NCI-H1417 (cell line): ENCODE data around the gene KRT79.
"Not testable (repeated sequence)": the region's sequence is repeated elsewhere in the genome, so short reads cannot be mapped to it uniquely, and the experiment has no call there.

Source experiments
- DNase-seq, 3 experiments: peaks; one replicate each; lab custom pipeline; 2025; lab: John Stamatoyannopoulos, UW

Gene KRT79

GRCh38 chr12:52806821-52807543 lies 27.1 kb downstream of the KRT79 start:
- no peak for DNase-seq

- DNase-seq, result no peak
Observed at GRCh38 chr12:52806169-52806811, 27.8 kb downstream of the KRT79 start.

GRCh38 chr12:52805739-52806138 lies 28.4 kb downstream of the KRT79 start:
- DNase-seq, result no peak

GRCh38 chr12:52805000-52805399 lies 29.1 kb downstream of the KRT79 start:
- no peak for DNase-seq

GRCh38 chr12:52802442-52802841 lies 31.7 kb downstream of the KRT79 start:
- no peak for DNase-seq

- peak in 1 of 3 experiments; percentile 21 for DNase-seq
Observed at GRCh38 chr12:52801773-52802172, 32.3 kb downstream of the KRT79 start.

- DNase-seq, result no peak
Observed at GRCh38 chr12:52800259-52800917, 33.7 kb downstream of the KRT79 start.

GRCh38 chr12:52799505-52800211 lies 34.5 kb downstream of the KRT79 start:
- peak in 1 of 3 experiments; percentile 38 for DNase-seq

- no peak for DNase-seq
Observed at GRCh38 chr12:52798671-52799504, 35.2 kb downstream of the KRT79 start.

- no peak for DNase-seq
Observed at GRCh38 chr12:52798003-52798670, 36.0 kb downstream of the KRT79 start.

GRCh38 chr12:52797529-52797894 lies 36.6 kb downstream of the KRT79 start:
- no peak for DNase-seq

- no peak for DNase-seq
Observed at GRCh38 chr12:52796839-52797528, 37.1 kb downstream of the KRT79 start.

GRCh38 chr12:52796429-52796794 lies 37.7 kb downstream of the KRT79 start:
- DNase-seq, result no peak

- DNase-seq, result no peak
Observed at GRCh38 chr12:52795694-52796428, 38.2 kb downstream of the KRT79 start, which contains the start of gene KRT3. TSS of gene KRT3 (minus strand) at chr12:52796117. CDS start at chr12:52796042, 75 bp downstream.

- DNase-seq, result not testable (repeated sequence)
Observed at GRCh38 chr12:52795332-52795674, 38.8 kb downstream of the KRT79 start.

- no peak for DNase-seq
Observed at GRCh38 chr12:52794479-52795331, 39.4 kb downstream of the KRT79 start.

- no peak for DNase-seq
Observed at GRCh38 chr12:52792185-52793029, 41.7 kb downstream of the KRT79 start.
